Astrocyte of the spinal cord (primary cell): ENCODE results near the gene MEF2D.

Experiments used
- DNase-seq: peaks from one replicate; pipeline ENCODE4 v3.0.0; 2011; ENCODE audit warnings: low read depth, low spot score
- H3K4me3 ChIP-seq: 2 replicates; pipeline ENCODE4 v1.5.1; 2011; ENCODE audit warnings: low read depth, mild to moderate bottlenecking, low read length, moderate library complexity
- CTCF ChIP-seq: IDR thresholded peaks from 2 replicates; pipeline ENCODE4 v1.5.1; 2012; ENCODE audit warnings: low read depth, mild to moderate bottlenecking, low read length, inconsistent platforms
- in situ Hi-C: cut with HindIII; loops from 2 replicates; pipeline ENCODE4 v1.10.0; 2017; ENCODE audit warnings: low sequenced_read_pairs

Gene MEF2D

DNA sequence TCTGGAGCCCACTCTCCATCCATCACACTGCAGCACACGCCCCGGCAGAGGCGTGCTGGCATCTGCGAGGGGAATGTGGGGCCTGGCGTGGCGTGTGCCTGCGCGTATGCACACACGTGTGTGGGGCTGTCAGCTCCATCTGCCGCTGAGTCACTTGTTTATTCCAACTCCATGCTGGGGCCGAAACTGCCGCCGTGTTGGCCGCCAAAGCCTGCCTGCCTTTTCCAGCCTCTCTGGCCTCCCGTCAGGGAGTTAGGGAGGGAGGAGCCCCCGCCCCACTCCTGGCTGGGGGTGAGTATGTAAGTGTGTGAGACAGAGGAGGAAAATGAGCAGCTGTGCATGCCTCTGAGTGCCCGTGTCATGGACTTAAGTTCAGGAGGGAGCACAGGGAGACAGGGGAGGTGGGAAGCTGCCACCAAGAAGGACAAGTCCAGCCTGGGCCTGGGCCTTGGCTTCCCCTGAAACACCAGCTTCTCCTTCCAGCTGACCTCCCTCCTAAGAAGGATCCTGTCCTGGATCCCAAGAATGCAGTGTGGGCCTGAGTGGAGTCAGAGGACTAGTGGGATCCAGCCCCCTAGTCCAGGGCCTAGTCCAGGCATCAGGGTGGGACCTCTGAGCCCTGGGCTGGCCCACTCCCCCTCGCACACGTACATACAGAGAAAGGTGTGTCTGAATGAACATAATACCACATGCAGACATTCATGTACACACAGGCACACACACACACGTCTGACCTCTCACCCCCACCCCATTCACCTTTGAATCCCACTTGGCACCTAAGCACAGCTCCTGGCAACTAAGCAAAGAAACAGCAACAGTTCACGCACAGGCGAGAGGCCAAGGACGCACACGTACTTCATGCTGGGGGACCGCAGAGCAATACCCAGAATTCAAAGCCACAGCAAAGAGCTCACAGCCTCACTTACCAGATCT lies 24.7 kb downstream of the MEF2D start:
- in situ Hi-C loops = no loop called here
- TF ChIP-seq CTCF = no peak
- DNase-seq = no peak
- H3K4me3 ChIP-seq = no peak overlapping the region

DNA sequence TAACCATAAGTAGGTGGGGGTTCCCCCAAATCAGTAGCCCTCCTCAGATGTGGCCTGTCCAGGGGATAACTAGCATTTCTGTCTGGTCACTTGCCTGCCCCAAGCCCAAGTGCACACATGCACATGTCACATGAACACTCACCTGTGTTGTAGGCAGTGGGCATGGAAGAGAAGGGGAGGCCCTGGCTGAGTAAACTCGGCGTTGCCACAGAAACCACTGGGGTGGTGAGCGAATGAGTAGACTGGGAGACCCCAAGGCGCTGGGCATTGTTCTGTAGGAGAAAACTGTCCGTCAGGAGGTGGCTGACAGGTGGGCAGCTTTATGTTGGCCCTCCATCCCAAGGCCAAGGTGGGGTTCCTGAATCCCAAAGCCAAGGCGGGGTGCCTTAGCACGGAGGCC lies 25.6 kb downstream of the MEF2D start:
- no peak overlapping the region for H3K4me3 ChIP-seq
- DNase-seq = no peak
- TF ChIP-seq CTCF = no peak
- in situ Hi-C loops = no loop called here

GRCh38 chr1:156471496-156472490 lies 28.8 kb downstream of the MEF2D start:
- no peak for TF ChIP-seq CTCF
- in situ Hi-C loops = no loop called here
- H3K4me3 ChIP-seq = no peak overlapping the region
- no peak for DNase-seq

- in situ Hi-C loops = no loop called here
- H3K4me3 ChIP-seq = no peak overlapping the region
- no peak for TF ChIP-seq CTCF
- DNase-seq = no peak
Observed at GRCh38 chr1:156470473-156470872, 30.1 kb downstream of the MEF2D start.

DNA sequence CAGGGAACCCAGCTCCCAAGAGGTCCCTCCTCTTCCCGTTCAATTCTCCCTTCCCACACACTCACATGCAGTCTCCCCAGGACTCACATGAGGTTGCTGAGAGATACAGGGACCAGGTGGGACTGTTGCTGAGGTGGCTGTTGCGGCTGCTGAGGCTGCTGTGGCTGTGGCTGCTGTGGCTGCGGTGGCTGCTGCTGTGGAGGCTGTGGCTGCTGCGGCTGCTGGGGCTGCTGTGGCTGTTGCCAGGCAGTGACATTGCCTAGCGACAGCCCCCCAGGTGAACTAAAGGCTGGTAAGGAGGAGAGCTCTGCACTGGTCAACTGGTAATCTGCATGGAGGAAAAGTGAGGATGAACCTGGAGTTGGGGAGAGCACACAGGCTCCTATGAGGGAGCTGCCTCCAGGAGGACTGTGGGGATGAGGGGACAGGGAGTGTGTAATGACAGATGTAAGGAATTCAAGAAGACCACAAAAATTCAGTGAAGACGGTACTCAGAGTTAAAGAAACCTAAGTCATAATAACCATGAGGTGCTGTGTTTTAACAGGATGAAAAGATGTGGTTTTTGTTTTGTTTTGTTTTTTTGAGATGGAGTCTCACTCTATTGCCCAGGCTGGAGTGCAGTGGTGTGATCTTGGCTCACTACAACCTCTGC lies 31.8 kb downstream of the MEF2D start:
- in situ Hi-C loops = no loop called here
- no peak overlapping the region for H3K4me3 ChIP-seq
- TF ChIP-seq CTCF = no peak
- no peak for DNase-seq

DNA sequence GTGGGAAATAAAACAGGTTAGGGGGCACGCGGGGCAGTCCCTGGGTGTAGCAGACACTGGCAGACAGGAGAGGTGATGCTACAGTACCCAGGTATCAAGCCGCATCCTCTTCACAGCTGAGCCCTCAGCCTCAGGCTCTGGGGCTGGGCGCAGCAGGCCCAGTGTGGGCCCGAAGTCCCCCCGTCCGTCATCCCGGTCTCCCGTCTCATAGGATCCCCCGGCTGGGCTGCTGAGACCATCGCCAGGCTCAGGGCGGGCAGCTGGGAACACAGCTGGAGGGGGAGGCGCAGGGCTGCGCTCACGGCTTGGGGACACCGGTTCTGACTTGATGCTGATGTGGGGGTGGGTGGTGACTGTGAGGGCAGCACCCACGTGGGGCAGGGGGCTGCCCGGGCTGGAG lies 32.7 kb downstream of the MEF2D start:
- TF ChIP-seq CTCF = no peak
- no peak for DNase-seq
- in situ Hi-C loops = no loop called here

More for the DNA sequence above, 32.7 kb downstream of the MEF2D start:
- H3K4me3 ChIP-seq = no peak overlapping the region
